ACC112 (cell line): ENCODE results near the gene KCTD11.
"Not testable (repeated sequence)": the region's sequence is repeated elsewhere in the genome, so short reads cannot be mapped to it uniquely, and the experiment has no call there.

ENCODE experiments used
- H2AFZ ChIP-seq: fragments of 200-600 bp; sonication (generic); one replicate; pipeline ENCODE4 v1.6.0; 2017; ENCODE audit warnings: antibody characterized with exemption, low read length; ENCODE audit not compliant: unreplicated experiment
- H3K27ac ChIP-seq: fragments of 200-600 bp; sonication (generic); 2 replicates; pipeline ENCODE4 v1.5.1; 2014; ENCODE audit warnings: low read depth, mild to moderate bottlenecking, antibody characterized with exemption, low read length, moderate library complexity
- H3K27me3 ChIP-seq: fragments of 200-600 bp; sonication (generic); 2 replicates; pipeline ENCODE4 v1.6.1; 2014; ENCODE audit warnings: mild to moderate bottlenecking, antibody characterized with exemption, low read length, moderate library complexity, mixed read lengths; ENCODE audit not compliant: insufficient read depth
- H3K36me3 ChIP-seq: fragments of 200-600 bp; sonication (generic); 2 replicates; pipeline ENCODE4 v1.6.1; 2016; ENCODE audit warnings: mild to moderate bottlenecking, antibody characterized with exemption, low read length, moderate library complexity, mixed read lengths; ENCODE audit not compliant: insufficient read depth
- H3K4me1 ChIP-seq: fragments of 200-600 bp; sonication (generic); one replicate; pipeline ENCODE4 v1.6.1; 2016; ENCODE audit warnings: low read length, mixed read lengths; ENCODE audit not compliant: insufficient read depth, unreplicated experiment, control insufficient read depth
- H3K4me3 ChIP-seq: fragments of 200-600 bp; sonication (generic); 2 replicates; pipeline ENCODE4 v1.5.1; 2014; ENCODE audit warnings: mild to moderate bottlenecking, low read depth, low read length
- H3K79me2 ChIP-seq: fragments of 200-600 bp; sonication (generic); one replicate; pipeline ENCODE4 v1.6.0; 2016; ENCODE audit warnings: low read length; ENCODE audit not compliant: control insufficient read depth, unreplicated experiment, insufficient read depth

Gene KCTD11

GRCh38 chr17:7330638-7331015, 21.3 kb upstream of the KCTD11 start:
- peak overlapping the region; percentile 95 for H2AFZ ChIP-seq
- no peaks in the 10 kb centered on the region for H3K36me3 ChIP-seq
- peaks cover 15% of the 10 kb centered on the region for H3K79me2 ChIP-seq
- H3K4me3 ChIP-seq = peak overlapping the region; percentile 96
- H3K27me3 ChIP-seq = no peaks in the 10 kb centered on the region
- peaks cover 16% of the 10 kb centered on the region for H3K4me1 ChIP-seq
- H3K27ac ChIP-seq = no peak overlapping the region

DNA sequence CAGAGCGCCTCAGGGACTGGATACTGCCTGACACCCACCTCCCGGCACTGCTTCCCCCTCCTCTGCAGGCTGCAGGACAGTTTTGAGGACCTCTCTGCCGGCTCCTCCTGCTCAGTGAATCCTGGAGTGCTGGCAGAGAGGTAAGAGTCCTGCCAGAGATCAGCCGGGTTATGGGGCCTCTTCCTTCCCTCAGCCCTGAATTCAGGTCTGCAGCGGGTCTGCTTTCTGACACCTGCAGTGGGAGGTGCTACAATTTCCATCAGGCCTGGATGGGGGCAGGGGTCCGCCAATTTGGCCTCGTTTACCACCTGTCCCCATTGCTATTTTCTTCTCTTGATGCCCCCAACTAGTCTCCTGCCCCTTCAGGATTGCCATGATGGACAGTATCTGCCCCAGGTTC, 19.9 kb upstream of the KCTD11 start:
- Histone ChIP-seq H3K36me3 (no peaks in the 10 kb centered on the region), H3K4me3 (no peak overlapping the region), H3K27ac (no peak overlapping the region), H3K27me3 (no peaks in the 10 kb centered on the region), H3K79me2 (peaks cover 15% of the 10 kb centered on the region), H2AFZ (no peak overlapping the region), H3K4me1 (peaks cover 16% of the 10 kb centered on the region)

- peaks cover 11% of the 10 kb centered on the region for H3K79me2 ChIP-seq
- H3K4me1 ChIP-seq = peaks cover 14% of the 10 kb centered on the region
- not testable (repeated sequence) for H3K27ac ChIP-seq, H3K27me3 ChIP-seq, H3K36me3 ChIP-seq, H2AFZ ChIP-seq, H3K4me3 ChIP-seq
These were observed 19.3 kb upstream of the KCTD11 start for GRCh38 chr17:7332600-7333069.

DNA sequence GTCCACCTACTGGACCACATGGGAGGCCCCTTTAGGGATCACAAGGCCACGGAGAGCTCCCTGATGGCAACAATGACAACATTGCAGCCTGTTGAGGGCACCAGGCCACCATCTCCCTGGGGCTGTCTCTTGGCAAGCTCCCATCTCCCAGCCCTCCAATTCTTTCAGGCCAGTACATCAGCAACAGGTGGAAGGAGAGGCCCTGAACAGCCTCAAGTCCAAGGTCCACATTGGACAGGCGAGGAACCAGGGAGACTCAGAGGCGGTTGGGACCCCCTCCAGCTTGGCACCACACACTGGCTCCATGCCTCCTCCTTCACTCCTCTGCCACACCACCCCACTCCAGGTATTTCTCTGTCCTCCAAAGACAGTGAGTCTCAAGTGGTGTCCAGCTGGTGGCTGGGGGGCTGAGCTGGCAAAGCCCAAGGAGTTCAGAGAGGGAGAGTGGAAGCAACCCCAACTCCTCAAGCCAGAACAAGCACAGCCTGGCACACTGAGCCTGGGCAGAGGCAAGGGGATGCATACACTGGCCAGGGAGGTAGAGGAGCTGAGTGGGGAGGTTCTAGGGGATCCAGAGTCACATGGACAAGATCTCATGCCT, 16.9 kb upstream of the KCTD11 start:
- Histone ChIP-seq H3K79me2 (no peaks in the 10 kb centered on the region), H3K36me3 (no peaks in the 10 kb centered on the region), H2AFZ (no peak overlapping the region), H3K4me3 (no peak overlapping the region), H3K27me3 (no peaks in the 10 kb centered on the region), H3K4me1 (peaks cover 5% of the 10 kb centered on the region), H3K27ac (no peak overlapping the region)

DNA sequence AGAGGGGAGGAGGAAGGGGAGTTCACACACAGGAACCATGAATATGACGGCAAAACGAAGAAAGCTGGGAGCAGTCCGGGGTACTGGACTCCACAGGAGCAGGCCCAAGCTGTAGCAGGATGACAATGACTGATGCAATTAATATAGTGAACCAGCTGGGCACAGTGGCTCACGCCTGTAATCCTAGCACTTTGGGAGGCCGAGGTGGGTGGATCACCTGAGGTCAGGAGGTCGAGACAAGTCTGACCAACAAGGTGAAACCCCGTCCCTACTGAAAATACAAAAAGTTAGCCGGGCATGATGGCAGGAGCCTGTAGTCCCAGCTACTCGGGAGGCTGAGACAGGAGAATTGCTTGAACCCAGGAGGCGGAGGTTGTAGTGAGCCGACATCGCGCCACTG, 16.2 kb upstream of the KCTD11 start:
- not testable (repeated sequence) for H3K27ac ChIP-seq, H3K27me3 ChIP-seq, H3K4me1 ChIP-seq, H3K79me2 ChIP-seq, H3K36me3 ChIP-seq, H2AFZ ChIP-seq, H3K4me3 ChIP-seq

DNA sequence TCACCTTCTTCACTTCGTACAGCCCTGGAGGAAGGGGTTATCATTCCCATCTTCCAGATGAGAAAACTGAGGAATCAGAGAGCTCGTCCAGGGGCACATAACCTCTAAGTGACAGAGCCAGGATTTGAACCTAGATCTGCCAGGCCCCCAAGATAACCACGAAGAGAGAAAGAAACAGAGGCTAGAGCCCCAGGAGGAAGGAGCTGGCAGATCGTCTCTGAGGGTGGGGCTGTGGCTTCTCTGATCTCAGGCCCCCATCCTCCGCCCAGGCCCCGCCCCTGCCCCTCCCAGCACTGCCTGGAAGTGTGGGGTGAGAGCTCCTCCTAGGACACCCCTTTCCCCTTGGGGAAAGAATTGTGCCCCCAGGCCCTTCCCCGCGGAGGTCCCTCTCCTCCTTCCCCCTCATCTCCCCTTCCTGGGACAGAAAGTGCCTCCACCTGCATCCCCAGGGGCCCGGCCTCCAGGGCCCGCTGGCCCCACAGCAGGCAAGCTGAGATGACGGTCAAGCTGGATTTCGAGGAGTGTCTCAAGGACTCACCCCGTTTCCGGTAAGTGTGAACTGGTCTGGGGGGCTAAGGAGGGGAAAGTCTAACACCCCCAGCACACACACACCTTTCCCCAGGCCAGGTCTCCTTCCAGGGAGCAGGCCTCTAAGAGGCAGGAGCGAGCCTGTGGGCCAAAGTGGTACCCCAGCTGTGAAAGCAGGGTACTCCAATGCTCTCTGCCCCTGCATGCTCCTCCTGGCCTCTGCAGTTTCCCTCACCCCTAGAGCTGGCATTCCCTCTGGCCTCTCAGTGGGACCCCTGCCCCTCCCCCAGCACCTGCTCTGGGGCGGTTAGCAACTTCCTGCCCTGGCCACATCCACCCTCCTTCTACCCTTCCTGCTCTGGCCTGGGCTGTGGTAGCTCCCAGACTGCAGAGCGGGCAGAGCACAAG, 15.5 kb upstream of the KCTD11 start, which contains the start of gene ACAP1:
ACAP1 (plus strand) TSS at position 290 of the 936 bp plus-strand sequence; CDS start at position 496, 206 bp downstream.
- Histone ChIP-seq H2AFZ (no peak within 1 kb of the TSS), H3K27ac (no peak within 1 kb of the TSS), H3K36me3 (no peaks in the 10 kb centered on the region), H3K4me1 (no peaks in the 10 kb centered on the region), H3K4me3 (no peak within 1 kb of the TSS), H3K79me2 (no peaks in the 10 kb centered on the region), H3K27me3 (no peaks in the 10 kb centered on the region)

GRCh38 chr17:7337600-7337999, 14.4 kb upstream of the KCTD11 start:
- not testable (repeated sequence) for H3K27me3 ChIP-seq, H3K4me1 ChIP-seq, H2AFZ ChIP-seq, H3K4me3 ChIP-seq, H3K27ac ChIP-seq, H3K79me2 ChIP-seq, H3K36me3 ChIP-seq

- H3K27me3 ChIP-seq = peaks cover 10% of the 10 kb centered on the region; the same call in 1 of the 2 replicates
- no peak overlapping the region for H3K4me3 ChIP-seq
- no peaks in the 10 kb centered on the region for H3K4me1 ChIP-seq
- H2AFZ ChIP-seq = no peak overlapping the region
- H3K27ac ChIP-seq = no peak overlapping the region
- H3K36me3 ChIP-seq = no peaks in the 10 kb centered on the region
- no peaks in the 10 kb centered on the region for H3K79me2 ChIP-seq
These were observed 11.8 kb upstream of the KCTD11 start for GRCh38 chr17:7340179-7340578.

- H3K4me3 ChIP-seq = no peak overlapping the region
- H3K36me3 ChIP-seq = no peaks in the 10 kb centered on the region
These were observed 10.1 kb upstream of the KCTD11 start for GRCh38 chr17:7341842-7342241.

GRCh38 chr17:7343250-7343649, 8.7 kb upstream of the KCTD11 start:
- Histone ChIP-seq H3K36me3 (no peaks in the 10 kb centered on the region), H3K79me2 (no peaks in the 10 kb centered on the region), H3K27me3 (peaks cover 10% of the 10 kb centered on the region; the same call in 1 of the 2 replicates), H3K4me1 (no peaks in the 10 kb centered on the region), H3K27ac (no peak overlapping the region), H2AFZ (no peak overlapping the region), H3K4me3 (no peak overlapping the region)

More at GRCh38 chr17:7341842-7342241, 10.1 kb upstream of the KCTD11 start:
- Histone ChIP-seq H3K4me1 (no peaks in the 10 kb centered on the region), H2AFZ (no peak overlapping the region), H3K27me3 (peaks cover 10% of the 10 kb centered on the region; the same call in 1 of the 2 replicates), H3K79me2 (no peaks in the 10 kb centered on the region), H3K27ac (no peak overlapping the region)
